ENCODE measurements around the gene CYP3A4. TPM values are rescaled to one million over a fixed set of nuclear protein-coding genes. Genes with fewer than 3 reads are reported as not detected.

Gene CYP3A4
- total and polyA plus RNA-seq, 9 of the 15 experiments (the other 6 are each of a cell fraction or from before 2014, with no cell fraction given), result 0.07 to 0.08 TPM; not detected in 7

DNA sequence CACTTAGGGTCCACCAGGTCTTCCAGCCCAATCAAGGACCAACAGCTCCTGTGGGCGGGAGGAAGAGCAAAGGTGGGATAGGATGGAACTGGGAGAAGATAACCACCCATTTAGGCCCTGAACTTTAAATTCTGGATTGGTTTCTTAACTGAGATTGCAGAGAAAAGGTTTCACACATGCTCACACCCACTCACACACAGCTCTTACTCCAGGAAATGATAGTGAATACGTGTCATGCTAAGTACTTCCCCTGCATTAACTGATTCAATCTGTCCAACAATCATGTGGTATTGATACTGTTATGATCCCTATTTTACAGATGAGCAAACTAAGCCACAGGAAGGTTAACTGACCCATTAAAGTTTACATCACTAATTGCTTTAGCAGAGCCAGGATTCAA is 4.6 kb upstream of the CYP3A4 start (continued):
- TF ChIP-seq MYBL2 (IDR thresholded peaks at IDR 0.05; ENCODE audit: low read depth) (no peak), MYBL2 (CRISPR knock-in tag; IDR thresholded peaks at IDR 0.05; ENCODE audit: borderline replicate concordance) (no peak)

DNA sequence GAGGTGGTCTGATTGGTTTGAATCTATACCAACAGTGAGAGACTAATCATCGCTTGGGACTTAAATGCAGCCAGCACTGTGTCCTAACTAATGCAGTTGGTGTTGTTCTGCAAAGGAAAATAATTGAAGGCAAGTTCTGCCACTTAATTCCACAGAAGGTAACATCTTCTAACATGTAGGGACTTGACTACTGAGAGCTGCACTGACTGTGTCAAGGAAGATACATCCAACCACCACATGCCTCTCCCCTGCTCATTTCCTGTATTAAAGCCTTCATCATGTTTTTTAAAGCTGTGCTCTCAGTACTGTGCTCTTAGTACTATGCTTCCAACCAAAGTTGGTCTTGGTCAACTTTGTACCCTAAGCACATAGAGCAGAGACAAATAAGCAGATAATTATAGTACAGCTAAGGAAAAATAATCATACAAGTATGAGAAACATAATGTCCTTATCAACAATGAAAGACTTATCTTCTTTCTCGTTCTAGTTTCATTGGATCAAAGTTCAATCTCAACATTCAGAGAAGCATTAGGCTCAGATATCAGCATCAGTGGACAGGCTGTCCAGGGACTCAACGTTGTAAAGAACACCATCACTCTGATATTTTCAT is 2.8 kb upstream of the CYP3A4 start:
- no peak for FAIRE-seq
- Histone ChIP-seq H3K9ac (ENCODE audit: insufficient read depth in 1 of 2, low read depth in 2 of 2, low read length in 2 of 2) (no peak overlapping the region), H4K20me1 (replicated peaks; ENCODE audit: control insufficient read depth, insufficient read depth, low read length) (no peaks in the 10 kb centered on the region), H2AFZ (ENCODE audit: low read depth, low read length) (no peak overlapping the region), H3K9me3 (replicated peaks; ENCODE audit: control insufficient read depth, insufficient read depth, low read depth, low read length) (no peaks in the 10 kb centered on the region), H3K79me2 (ENCODE audit: control insufficient read depth, insufficient read depth, low read length) (no peaks in the 10 kb centered on the region), H3K9me1 (ENCODE audit: control insufficient read depth, insufficient read depth, low read length) (no peaks in the 10 kb centered on the region), H3K4me2 (ENCODE audit: insufficient read depth, low read length) (no peak overlapping the region), H3K27me3 (ENCODE audit: control insufficient read depth in 2 of 2, insufficient read depth in 2 of 2, low read length in 2 of 2) (0 out of 5 replicates have a peak, but pooled peaks cover 0 to 10% of the 10 kb centered on the region in 2 experiments), H3K27ac (ENCODE audit: extremely low read depth, low read depth, low read length) (no peak overlapping the region), H3K4me3 (no peak overlapping the region), H3K4me1 (replicated peaks in 1 of 2; ENCODE audit: control insufficient read depth in 2 of 2, insufficient read depth in 2 of 2, low read length in 2 of 2) (no peaks in the 10 kb centered on the region; a peak in 1 of 5 replicates), H3K36me3 (ENCODE audit: control insufficient read depth, insufficient read depth, low read length) (no peaks in the 10 kb centered on the region)
- ChIA-PET CTCF (ENCODE audit: low intra/inter-chr PET ratio) (no interaction called here), POLR2A (interaction anchor here (0.6 kb wide), 1 partner anchor 172 kb away, joined by 3 read pairs; no protein-coding TSS in a partner anchor)
- no peak for ATAC-seq
- in situ Hi-C loops (cut with MboI), result loop anchor here (5.0 kb wide), 1 partner anchor 50 kb away; no protein-coding TSS in a partner anchor
- no TSS peak for BruUV-seq (replicated peaks)
- no peak for DNase-seq (ENCODE audit: extremely low read depth in 1 of 4, low spot score in 3 of 4)
- intact Hi-C loops (cut with micrococcal nuclease), result no loop called here
- 10% methylated on average over 3 of the region's 3 CpGs for WGBS (ENCODE audit: insufficient coverage, low coverage, missing lambda C conversion rate)
- TF ChIP-seq TEAD4 (IDR thresholded peaks at IDR 0.05; ENCODE audit: low read length) (no peak), TEAD4 (CRISPR knock-in tag; IDR thresholded peaks at IDR 0.05; ENCODE audit: borderline replicate concordance) (no peak), ARID1B (IDR thresholded peaks at IDR 0.05) (no peak), MAZ (CRISPR knock-in tag; conservative IDR thresholded peaks at IDR 0.05 in 1 of 2, IDR thresholded peaks at IDR 0.05 in 1 of 2) (no peak), FOXK1 (CRISPR knock-in tag; IDR thresholded peaks at IDR 0.05; ENCODE audit: borderline replicate concordance) (no peak)
- TF ChIP-seq, protein P1, sequence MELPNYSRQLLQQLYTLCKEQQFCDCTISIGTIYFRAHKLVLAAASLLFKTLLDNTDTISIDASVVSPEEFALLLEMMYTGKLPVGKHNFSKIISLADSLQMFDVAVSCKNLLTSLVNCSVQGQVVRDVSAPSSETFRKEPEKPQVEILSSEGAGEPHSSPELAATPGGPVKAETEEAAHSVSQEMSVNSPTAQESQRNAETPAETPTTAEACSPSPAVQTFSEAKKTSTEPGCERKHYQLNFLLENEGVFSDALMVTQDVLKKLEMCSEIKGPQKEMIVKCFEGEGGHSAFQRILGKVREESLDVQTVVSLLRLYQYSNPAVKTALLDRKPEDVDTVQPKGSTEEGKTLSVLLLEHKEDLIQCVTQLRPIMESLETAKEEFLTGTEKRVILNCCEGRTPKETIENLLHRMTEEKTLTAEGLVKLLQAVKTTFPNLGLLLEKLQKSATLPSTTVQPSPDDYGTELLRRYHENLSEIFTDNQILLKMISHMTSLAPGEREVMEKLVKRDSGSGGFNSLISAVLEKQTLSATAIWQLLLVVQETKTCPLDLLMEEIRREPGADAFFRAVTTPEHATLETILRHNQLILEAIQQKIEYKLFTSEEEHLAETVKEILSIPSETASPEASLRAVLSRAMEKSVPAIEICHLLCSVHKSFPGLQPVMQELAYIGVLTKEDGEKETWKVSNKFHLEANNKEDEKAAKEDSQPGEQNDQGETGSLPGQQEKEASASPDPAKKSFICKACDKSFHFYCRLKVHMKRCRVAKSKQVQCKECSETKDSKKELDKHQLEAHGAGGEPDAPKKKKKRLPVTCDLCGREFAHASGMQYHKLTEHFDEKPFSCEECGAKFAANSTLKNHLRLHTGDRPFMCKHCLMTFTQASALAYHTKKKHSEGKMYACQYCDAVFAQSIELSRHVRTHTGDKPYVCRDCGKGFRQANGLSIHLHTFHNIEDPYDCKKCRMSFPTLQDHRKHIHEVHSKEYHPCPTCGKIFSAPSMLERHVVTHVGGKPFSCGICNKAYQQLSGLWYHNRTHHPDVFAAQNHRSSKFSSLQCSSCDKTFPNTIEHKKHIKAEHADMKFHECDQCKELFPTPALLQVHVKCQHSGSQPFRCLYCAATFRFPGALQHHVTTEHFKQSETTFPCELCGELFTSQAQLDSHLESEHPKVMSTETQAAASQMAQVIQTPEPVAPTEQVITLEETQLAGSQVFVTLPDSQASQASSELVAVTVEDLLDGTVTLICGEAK (IDR thresholded peaks at IDR 0.05), result no peak
- TF ChIP-seq, protein P1 (CRISPR knock-in tag; IDR thresholded peaks at IDR 0.05), result no peak

All from K562 (cell line).